ENCODE results near the gene SNCAIP.

- TF ChIP-seq POLR2A (IDR thresholded peaks at IDR 0.05; ENCODE audit: low read depth) (no peak), CTCF (IDR thresholded peaks at IDR 0.05) (no peak), EP300 (IDR thresholded peaks at IDR 0.05) (no peak)
These were observed 79.6 kb downstream of the SNCAIP start for GRCh38 chr5:122391621-122392020.
